Astrocyte of the cerebellum (primary cell): ENCODE measurements around the gene WDR33.

Source experiments
- DNase-seq: peaks from one replicate; pipeline ENCODE4 v3.0.0-alpha.2; 2011; ENCODE audit warnings: low read depth
- H3K4me3 ChIP-seq: 2 replicates; pipeline ENCODE4 v1.5.1; 2011; ENCODE audit warnings: mild to moderate bottlenecking, low read depth, low read length, moderate library complexity
- CTCF ChIP-seq: IDR thresholded peaks from 2 replicates; pipeline ENCODE4 v1.5.1; 2012; ENCODE audit warnings: low read length, low read depth, moderate library complexity, mild to moderate bottlenecking; ENCODE audit errors: missing control alignments
- in situ Hi-C: cut with HindIII; loops from 2 replicates; pipeline ENCODE4 v1.10.0; 2017; ENCODE audit warnings: low sequenced_read_pairs

Gene WDR33

GRCh38 chr2:127703282-127703681, 107.7 kb downstream of the WDR33 start:
- TF ChIP-seq CTCF, result no peak
- no peak for DNase-seq
- in situ Hi-C loops, result no loop called here
- H3K4me3 ChIP-seq, result no peak overlapping the region

DNA sequence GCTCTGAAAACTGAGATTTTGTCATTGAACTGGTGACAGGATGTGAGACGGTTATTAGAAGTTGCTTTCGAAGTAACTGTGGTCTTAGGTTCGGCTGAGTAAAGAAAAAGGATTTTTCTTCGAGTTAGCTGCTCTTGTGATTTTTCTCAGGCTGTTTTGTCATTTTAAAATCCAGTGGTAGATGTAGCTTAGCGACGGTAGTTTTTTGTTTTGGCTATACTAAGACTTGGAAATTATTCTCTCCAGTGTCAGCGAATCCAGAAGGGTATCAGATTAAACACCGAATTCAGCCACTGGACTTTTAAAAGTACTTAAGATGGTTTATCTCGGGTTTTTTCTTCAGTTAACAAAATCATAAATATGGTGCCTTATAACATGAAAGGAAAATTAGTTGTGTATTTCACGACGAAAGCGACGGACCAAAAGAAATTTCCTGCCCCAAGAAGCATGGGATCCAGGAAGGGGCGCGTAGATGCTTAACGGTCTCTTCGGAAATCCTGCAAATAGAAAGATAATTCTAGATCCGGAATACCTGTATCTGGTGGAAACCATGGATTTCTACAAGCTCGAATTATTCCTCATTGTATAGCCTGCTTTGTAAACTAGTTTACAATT, 108.5 kb downstream of the WDR33 start:
- H3K4me3 ChIP-seq, result peak overlapping the region; percentile 63
- in situ Hi-C loops, result no loop called here
- DNase-seq, result no peak
- TF ChIP-seq CTCF, result no peak

GRCh38 chr2:127701651-127702394, 109.1 kb downstream of the WDR33 start:
- peak; percentile 20 for TF ChIP-seq CTCF
- H3K4me3 ChIP-seq, result peak overlapping the region; percentile 63
- DNase-seq, result no peak
- in situ Hi-C loops, result no loop called here

GRCh38 chr2:127701193-127701650, 109.7 kb downstream of the WDR33 start, which contains the start of gene SFT2D3:
Gene SFT2D3, plus strand, starts transcription at chr2:127701497. Its CDS starts 32 bp downstream, at chr2:127701529.
- in situ Hi-C loops, result no loop called here
- peak within 1 kb of the TSS; percentile 63 for H3K4me3 ChIP-seq
- peak; percentile 62 for DNase-seq
- no peak for TF ChIP-seq CTCF

DNA sequence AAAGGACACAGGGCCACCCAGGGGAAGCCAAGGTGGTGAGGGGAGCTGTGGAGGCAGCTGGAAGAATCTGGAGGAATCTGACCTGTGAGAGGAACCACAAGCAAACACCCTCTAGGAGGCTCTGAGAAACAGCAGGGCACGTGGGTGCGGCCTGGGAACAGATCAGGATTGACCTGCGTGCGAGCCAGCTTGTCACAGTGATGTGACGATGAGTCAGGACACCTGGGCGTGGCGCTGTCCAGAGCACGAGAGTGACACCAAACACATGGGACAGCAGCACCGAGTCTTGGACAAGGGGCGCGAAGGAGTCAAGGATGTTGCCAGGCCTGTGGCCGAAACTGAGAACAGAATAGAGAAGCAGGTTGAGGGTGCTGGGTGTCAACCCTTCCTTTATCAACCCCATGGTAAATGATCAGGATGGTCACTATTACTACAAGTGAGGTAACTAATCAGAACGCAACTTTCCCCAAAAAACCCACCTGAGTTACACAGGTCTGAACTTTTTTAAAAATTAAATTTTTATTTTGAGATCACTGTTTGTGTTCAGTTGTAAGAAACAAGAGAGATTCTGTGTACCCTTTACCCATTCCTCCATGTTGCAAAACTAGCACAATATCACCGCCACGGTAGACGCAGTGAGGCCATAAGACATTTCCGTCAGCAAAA, 110.3 kb downstream of the WDR33 start:
- no peak for DNase-seq
- in situ Hi-C loops, result no loop called here
- TF ChIP-seq CTCF, result no peak
- H3K4me3 ChIP-seq, result peak overlapping the region; percentile 63

DNA sequence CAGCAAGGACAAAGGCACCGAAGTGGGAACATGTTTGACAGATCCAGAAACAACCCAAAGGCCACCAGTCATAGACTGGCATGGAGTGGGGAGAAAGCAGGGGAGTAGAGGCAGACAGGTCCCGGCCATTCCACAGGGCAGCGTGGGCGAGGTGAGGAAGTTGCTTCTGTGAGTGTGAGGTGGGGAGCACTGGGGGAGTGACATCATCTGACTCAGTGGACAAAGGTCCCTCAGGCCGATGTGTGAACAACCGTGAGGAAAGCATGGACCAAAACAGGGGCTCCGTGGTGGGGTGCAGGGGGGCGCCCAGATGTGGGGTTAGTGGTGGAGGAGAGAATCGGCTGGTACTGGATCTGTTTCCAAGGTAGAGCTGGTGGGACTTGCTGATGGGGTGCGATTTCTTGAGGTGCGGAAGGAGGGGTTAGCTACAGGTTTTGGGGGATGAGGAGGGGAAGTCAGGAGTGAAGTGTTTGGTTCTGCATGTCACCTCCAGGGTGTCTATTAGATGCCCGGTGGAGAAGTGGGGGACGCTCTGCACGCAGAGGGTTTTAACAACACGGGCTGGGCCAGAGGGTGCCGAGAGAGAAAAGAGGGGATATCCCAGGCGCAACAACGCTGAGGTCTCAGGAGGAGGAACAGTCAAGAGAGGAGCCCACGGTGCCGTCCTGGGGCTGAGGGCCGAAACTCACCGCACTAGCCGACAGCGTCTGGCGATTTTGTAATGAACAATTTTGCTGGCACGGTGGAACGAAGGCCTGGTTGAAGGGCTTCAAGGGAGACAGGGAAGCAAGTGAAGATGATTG, 112.2 kb downstream of the WDR33 start:
- in situ Hi-C loops, result no loop called here

More for the DNA sequence above, 112.2 kb downstream of the WDR33 start:
- TF ChIP-seq CTCF, result no peak
- DNase-seq, result no peak
- H3K4me3 ChIP-seq, result no peak overlapping the region
